K562 (cell line): ENCODE measurements around the gene ACAP2. TPM values are rescaled to one million over a fixed set of nuclear protein-coding genes. Genes with fewer than 3 reads are reported as not detected.

ENCODE experiments used
- EP400 ChIP-seq: fragments of 450-650 bp; IDR thresholded peaks from 2 replicates; pipeline ENCODE4 v1.6.1; 2017; ENCODE audit warnings: antibody characterized with exemption, mild to moderate bottlenecking, moderate library complexity
- ETV6 ChIP-seq, 3 experiments: fragments of 150-350 bp in 1 of 3; sonication (generic) in 1 of 3; formaldehyde crosslinking in 1 of 3; IDR thresholded peaks; 2 replicates each; pipeline versions ENCODE4 v1.6.1 to v1.8.0; 2014 to 2022; ENCODE audit warnings: borderline replicate concordance in 2 of 3, low read depth in 2 of 3, antibody characterized with exemption in 1 of 3, low read length in 1 of 3, mild to moderate bottlenecking in 1 of 3, missing genetic modification reagents in 1 of 3
- EZH2 ChIP-seq: IDR thresholded peaks from 2 replicates; pipeline ENCODE4 v1.6.1; 2012; ENCODE audit warnings: low read depth, mild to moderate bottlenecking, inconsistent platforms, low read length, borderline replicate concordance
- FOSL1 ChIP-seq: fragments of 200-800 bp; sonication (Bioruptor generic); conservative IDR thresholded peaks from 2 replicates; pipeline ENCODE4 v1.6.1; 2016; ENCODE audit warnings: missing genetic modification characterization, missing compliant biosample characterization
- KDM2B ChIP-seq: fragments of 250-450 bp; sonication (Bioruptor Pico); IDR thresholded peaks from 2 replicates; pipeline ENCODE4 v1.8.0; 2021; ENCODE audit warnings: mild to moderate bottlenecking, moderate library complexity
- MYBL2 ChIP-seq, 2 experiments: fragments of 450-650 bp in 1 of 2; sonication (generic) in 1 of 2; formaldehyde crosslinking in 1 of 2; IDR thresholded peaks; 2 replicates each; pipeline versions ENCODE4 v1.6.1 to v1.8.1; 2017 to 2022; ENCODE audit warnings: borderline replicate concordance in 1 of 2, inconsistent platforms in 1 of 2, low read depth in 1 of 2, mild to moderate bottlenecking in 1 of 2, missing genetic modification reagents in 1 of 2, moderate library complexity in 1 of 2
- NFE2L1 ChIP-seq: fragments of 450-650 bp; IDR thresholded peaks from 2 replicates; pipeline ENCODE4 v1.6.1; 2016; ENCODE audit warnings: missing genetic modification characterization, low read depth, mild to moderate bottlenecking, missing compliant biosample characterization, moderate library complexity, borderline replicate concordance
- NFYB ChIP-seq: IDR thresholded peaks from 2 replicates; pipeline ENCODE4 v1.6.1; 2011; ENCODE audit warnings: mild to moderate bottlenecking, moderate library complexity; ENCODE audit not compliant: insufficient read length; ENCODE audit errors: extremely low read depth
- PHB ChIP-seq: fragments of 250-450 bp; sonication (Bioruptor Pico); IDR thresholded peaks from 2 replicates; pipeline ENCODE4 v1.5.0; 2021
- PRMT5 ChIP-seq: sonication (generic); formaldehyde crosslinking; IDR thresholded peaks from 2 replicates; pipeline ENCODE4 v1.5.0; 2020; ENCODE audit warnings: missing genetic modification reagents
- RBM15 ChIP-seq: fragments of 200-400 bp; formaldehyde crosslinking; IDR thresholded peaks from 2 replicates; pipeline ENCODE4 v1.6.1; 2018; ENCODE audit warnings: mild to moderate bottlenecking, low read length, moderate library complexity; ENCODE audit not compliant: insufficient read depth
- SIN3A ChIP-seq, 2 experiments: fragments of 150-350 bp in 1 of 2; IDR thresholded peaks; 2 replicates each; pipeline ENCODE4 v1.6.1; 2011 to 2016; ENCODE audit warnings: borderline replicate concordance in 2 of 2, low read depth in 2 of 2, low read length in 2 of 2, mild to moderate bottlenecking in 2 of 2, moderate library complexity in 2 of 2; ENCODE audit not compliant: control insufficient read depth in 1 of 2
- ZNF3 ChIP-seq: fragments of 250-450 bp; sonication (Bioruptor Pico); IDR thresholded peaks from 2 replicates; pipeline ENCODE4 v1.5.0; 2021; ENCODE audit warnings: mild to moderate bottlenecking, moderate library complexity
- polyA plus RNA-seq, 8 experiments: library from polyadenylated mRNA; depleted of rRNA in 4 of 8; stranded (reverse) in 5 of 8; unstranded in 3 of 8; fragments of >200 nt; fragmentation: Nextera tagmentation in 2 of 8; fragmentation: Illumina TruSeq in 1 of 8; extraction: Ambion mirVana in 2 of 8; extraction: Trizol in 1 of 8; gene quantifications; 2 replicates each; pipeline versions ENCODE4 v1.2.1 to v1.2.3, GENCODE V29; 2011 to 2014; ENCODE audit warnings: inconsistent platforms in 1 of 8, missing spikeins in 1 of 8
- total RNA-seq, 7 experiments: library from RNA; depleted of rRNA in 6 of 7; stranded (reverse); fragments of >200 nt in 6 of 7; fragmentation: Illumina TruSeq in 2 of 7; extraction: Trizol in 2 of 7; gene quantifications; 2 replicates each; pipeline versions ENCODE4 v1.2.1 to v1.2.3, GENCODE V29; 2011 to 2021; ENCODE audit warnings: low replicate concordance in 1 of 7
- TF ChIP-seq, protein P1 (sequence below): fragments of 450-650 bp; formaldehyde crosslinking; IDR thresholded peaks from 2 replicates; pipeline ENCODE4 v1.4.0; 2022; ENCODE audit warnings: missing genetic modification characterization
- TF ChIP-seq, protein P2 (sequence below): fragments of 250-450 bp; sonication (Bioruptor Pico); IDR thresholded peaks from 2 replicates; pipeline ENCODE4 v1.8.0; 2022; ENCODE audit warnings: inconsistent platforms
- TF ChIP-seq, protein P3 (sequence below): fragments of 250-450 bp; sonication (Bioruptor Pico); IDR thresholded peaks from 2 replicates; pipeline ENCODE4 v1.4.0; 2020; ENCODE audit warnings: mild to moderate bottlenecking, moderate library complexity, borderline replicate concordance
- TF ChIP-seq, protein P4 (sequence below): fragments of 450-650 bp; IDR thresholded peaks from 2 replicates; pipeline ENCODE4 v1.6.1; 2018; ENCODE audit warnings: mild to moderate bottlenecking, low read depth; ENCODE audit not compliant: partially characterized antibody

The ACAP2 gene
- total and polyA plus RNA-seq, 9 of the 15 experiments (the other 6 are each of a cell fraction or from before 2014, with no cell fraction given), result 10.6 to 52.7 (median 34.4) TPM

DNA sequence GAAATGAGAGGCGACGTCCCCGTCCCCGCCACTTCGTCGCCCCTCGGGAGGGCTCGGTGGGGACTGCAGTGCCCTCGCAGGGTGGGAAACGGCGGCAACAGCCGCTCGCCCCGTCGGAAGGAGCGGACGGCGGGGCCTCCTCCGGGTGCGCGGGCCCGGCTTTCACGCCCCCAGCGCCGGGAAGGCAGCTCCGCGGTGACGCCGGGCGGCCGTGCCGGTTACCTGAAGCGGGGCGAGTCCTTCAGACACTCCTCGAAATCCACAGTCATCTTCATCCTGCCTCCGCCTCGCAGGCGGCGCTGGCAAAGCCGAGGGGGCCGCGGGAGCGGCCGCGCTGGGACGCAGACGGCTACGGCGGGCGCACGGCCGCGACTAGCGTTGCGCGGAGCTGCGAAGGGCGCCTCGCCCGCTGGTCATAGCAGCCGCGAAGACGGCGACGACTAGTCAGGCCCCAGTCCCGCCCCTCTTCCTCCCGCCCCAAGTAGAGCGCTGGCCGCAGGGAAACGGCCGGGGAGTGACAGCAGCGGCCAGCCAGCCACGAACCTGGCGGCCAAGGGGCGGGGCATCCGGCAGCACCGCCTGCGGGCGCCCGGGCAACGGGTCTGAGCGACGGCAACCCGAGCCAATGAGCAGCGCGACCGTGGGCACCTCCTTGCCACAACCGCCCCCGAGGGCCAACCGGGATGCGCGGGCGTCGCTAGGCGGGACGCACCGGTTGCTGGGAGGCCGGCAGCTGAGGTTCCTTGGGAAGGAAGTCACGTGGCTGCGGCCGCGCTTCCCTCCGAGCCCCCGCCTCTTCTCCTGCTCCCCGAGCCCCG is at the start of gene ACAP2 (continued):
- TF ChIP-seq SIN3A (IDR thresholded peaks at IDR 0.05; ENCODE audit: borderline replicate concordance in 2 of 2, control insufficient read depth in 1 of 2, low read depth in 2 of 2, low read length in 2 of 2) (peak; percentile 16 to 77; a peak in 1 of 4 replicates), EZH2 (no peak), PHB (CRISPR knock-in tag) (no peak), RBM15 (no peak), PRMT5 (no peak), ZNF3 (no peak), FOSL1 (tag) (no peak), KDM2B (CRISPR knock-in tag) (peak; percentile 87; the same call in 1 of the 2 replicates), NFE2L1 (tag) (no peak), MYBL2 (IDR thresholded peaks at IDR 0.05; ENCODE audit: low read depth) (no peak), MYBL2 (CRISPR knock-in tag; IDR thresholded peaks at IDR 0.05; ENCODE audit: borderline replicate concordance) (no peak), ETV6 (IDR thresholded peaks at IDR 0.05; ENCODE audit: borderline replicate concordance in 1 of 2, low read depth in 2 of 2, low read length in 1 of 2) (no peak), ETV6 (CRISPR knock-in tag; IDR thresholded peaks at IDR 0.05; ENCODE audit: borderline replicate concordance) (no peak), NFYB (peak; percentile 99), EP400 (no peak)
- TF ChIP-seq, protein P1, sequence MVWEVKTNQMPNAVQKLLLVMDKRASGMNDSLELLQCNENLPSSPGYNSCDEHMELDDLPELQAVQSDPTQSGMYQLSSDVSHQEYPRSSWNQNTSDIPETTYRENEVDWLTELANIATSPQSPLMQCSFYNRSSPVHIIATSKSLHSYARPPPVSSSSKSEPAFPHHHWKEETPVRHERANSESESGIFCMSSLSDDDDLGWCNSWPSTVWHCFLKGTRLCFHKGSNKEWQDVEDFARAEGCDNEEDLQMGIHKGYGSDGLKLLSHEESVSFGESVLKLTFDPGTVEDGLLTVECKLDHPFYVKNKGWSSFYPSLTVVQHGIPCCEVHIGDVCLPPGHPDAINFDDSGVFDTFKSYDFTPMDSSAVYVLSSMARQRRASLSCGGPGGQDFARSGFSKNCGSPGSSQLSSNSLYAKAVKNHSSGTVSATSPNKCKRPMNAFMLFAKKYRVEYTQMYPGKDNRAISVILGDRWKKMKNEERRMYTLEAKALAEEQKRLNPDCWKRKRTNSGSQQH (CRISPR knock-in tag), result no peak
- TF ChIP-seq, protein P2, sequence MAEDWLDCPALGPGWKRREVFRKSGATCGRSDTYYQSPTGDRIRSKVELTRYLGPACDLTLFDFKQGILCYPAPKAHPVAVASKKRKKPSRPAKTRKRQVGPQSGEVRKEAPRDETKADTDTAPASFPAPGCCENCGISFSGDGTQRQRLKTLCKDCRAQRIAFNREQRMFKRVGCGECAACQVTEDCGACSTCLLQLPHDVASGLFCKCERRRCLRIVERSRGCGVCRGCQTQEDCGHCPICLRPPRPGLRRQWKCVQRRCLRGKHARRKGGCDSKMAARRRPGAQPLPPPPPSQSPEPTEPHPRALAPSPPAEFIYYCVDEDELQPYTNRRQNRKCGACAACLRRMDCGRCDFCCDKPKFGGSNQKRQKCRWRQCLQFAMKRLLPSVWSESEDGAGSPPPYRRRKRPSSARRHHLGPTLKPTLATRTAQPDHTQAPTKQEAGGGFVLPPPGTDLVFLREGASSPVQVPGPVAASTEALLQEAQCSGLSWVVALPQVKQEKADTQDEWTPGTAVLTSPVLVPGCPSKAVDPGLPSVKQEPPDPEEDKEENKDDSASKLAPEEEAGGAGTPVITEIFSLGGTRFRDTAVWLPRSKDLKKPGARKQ, result no peak
- TF ChIP-seq, protein P3, sequence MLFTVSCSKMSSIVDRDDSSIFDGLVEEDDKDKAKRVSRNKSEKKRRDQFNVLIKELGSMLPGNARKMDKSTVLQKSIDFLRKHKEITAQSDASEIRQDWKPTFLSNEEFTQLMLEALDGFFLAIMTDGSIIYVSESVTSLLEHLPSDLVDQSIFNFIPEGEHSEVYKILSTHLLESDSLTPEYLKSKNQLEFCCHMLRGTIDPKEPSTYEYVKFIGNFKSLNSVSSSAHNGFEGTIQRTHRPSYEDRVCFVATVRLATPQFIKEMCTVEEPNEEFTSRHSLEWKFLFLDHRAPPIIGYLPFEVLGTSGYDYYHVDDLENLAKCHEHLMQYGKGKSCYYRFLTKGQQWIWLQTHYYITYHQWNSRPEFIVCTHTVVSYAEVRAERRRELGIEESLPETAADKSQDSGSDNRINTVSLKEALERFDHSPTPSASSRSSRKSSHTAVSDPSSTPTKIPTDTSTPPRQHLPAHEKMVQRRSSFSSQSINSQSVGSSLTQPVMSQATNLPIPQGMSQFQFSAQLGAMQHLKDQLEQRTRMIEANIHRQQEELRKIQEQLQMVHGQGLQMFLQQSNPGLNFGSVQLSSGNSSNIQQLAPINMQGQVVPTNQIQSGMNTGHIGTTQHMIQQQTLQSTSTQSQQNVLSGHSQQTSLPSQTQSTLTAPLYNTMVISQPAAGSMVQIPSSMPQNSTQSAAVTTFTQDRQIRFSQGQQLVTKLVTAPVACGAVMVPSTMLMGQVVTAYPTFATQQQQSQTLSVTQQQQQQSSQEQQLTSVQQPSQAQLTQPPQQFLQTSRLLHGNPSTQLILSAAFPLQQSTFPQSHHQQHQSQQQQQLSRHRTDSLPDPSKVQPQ, result no peak
- TF ChIP-seq, protein P4, sequence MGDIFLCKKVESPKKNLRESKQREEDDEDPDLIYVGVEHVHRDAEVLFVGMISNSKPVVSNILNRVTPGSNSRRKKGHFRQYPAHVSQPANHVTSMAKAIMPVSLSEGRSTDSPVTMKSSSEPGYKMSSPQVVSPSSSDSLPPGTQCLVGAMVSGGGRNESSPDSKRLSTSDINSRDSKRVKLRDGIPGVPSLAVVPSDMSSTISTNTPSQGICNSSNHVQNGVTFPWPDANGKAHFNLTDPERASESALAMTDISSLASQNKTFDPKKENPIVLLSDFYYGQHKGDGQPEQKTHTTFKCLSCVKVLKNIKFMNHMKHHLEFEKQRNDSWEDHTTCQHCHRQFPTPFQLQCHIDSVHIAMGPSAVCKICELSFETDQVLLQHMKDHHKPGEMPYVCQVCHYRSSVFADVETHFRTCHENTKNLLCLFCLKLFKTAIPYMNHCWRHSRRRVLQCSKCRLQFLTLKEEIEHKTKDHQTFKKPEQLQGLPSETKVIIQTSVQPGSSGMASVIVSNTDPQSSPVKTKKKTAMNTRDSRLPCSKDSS, result no peak
